HG02588 (cell line): ENCODE results near the gene LRTM2.

ENCODE experiments used
- ATAC-seq: cut with Tn5 transposase; IDR thresholded peaks from one replicate; pipeline ENCODE4 v1.9.1; 2021; ENCODE audit warnings: mild to moderate bottlenecking, moderate library complexity; ENCODE audit not compliant: unreplicated experiment

Gene LRTM2

DNA sequence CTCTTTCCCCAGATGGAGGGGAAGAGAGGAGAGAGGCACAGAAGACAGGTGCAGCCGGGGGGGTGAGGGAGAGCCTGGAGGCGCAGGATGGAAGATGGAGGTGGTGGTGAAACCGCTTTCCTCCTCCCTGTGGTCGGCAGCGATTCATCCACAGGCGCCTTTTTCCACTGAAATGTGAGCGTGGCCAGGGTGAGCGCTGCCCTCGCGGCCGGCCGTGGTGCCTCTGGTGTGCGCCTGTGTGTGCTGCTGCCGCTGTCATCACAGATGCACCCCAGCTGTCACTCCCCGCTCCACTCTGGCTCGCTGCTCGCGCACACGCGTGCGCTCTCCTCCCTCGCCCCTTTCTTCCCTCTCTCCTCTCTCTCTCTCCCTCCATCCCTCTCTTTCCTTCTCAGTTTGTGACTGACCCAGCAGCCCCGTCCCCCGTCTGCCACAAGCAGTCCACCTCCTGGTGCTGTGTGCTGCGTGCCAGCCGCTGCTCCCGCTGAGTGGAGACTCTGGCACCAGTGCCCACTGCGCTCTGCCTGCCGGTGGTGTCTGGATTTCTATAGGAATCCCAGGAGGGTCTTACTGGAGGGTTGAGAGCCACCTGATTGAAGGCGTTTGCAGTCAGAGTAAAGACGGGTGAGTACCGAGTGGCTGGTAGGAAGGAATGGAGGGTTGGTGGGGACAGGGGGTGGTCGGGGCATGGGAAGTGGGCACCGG lies at the start of gene LRTM2:
TSS of gene LRTM2 (plus strand) at position 375 of the 705 bp plus-strand sequence. CDS start 7,584 bp downstream, outside the sequence.
- ATAC-seq, result no peak

DNA sequence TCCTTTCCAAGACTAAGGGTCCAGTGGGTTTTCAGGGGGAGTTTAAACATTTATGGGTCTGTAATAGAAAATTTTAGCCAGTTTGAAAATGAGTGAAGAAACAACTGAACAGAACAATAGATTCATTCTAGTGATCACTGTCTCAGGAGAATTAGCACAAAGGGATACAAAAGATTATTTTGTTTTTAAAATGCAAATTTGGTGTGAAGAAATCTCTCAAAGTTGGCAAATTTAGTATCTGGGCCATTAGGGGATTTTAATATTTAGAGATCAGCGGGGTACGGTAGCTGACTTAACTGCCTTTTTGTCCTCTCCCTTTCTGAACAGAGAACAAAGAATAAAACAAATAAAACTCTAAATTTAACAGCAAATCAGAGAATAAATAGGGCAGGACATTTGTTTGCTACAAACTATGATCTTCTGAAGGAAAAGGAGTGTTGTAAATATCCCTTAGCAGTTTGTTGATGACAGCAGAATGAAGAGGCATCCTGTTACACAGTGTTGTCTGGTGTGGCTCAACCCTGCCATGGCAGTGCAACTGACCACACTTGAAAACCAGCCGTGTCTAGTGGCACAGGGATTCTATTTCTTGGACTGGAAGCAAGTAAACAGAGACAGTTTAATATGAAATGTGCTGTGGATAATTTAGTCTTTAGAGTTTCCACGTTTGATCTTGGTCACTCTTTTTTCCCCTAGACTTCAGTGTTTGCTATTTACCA lies 46.3 kb upstream of the LRTM2 start:
- ATAC-seq, result no peak

DNA sequence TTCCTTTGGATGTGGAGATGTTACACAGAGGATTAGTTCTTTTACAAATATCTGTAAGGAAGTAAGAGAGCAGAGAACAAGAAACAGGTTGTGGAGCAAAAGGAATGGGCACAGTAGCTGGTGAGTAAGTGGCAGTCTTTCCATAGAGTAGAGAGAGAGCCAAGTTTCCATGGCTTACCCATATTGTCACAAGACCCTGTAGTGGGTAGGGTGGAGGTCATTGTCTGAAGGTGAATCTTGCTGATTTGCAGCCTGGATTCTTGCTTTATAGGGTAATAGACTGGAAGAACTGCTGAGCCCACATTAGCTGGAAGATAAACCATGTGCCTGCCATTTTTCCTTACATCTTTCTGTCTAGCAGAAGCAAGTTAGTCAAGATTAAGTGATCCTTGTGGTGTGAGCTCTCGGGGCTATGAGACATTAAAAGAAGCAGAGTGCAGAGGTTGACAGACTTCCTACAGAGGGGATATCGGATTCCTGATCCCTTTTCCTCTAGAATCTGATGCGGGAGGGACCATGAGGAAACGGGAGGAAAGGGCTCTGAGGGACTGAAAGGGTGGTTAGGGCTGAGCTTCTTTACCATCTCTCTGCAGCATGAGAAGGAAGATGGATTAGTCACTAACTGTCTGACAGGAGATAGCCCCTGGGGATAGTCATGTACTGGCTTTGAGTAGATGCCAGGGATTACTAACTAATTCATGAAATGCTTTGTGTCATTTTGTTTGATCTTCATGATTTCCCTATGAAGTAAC lies 44.0 kb upstream of the LRTM2 start:
- no peak for ATAC-seq

DNA sequence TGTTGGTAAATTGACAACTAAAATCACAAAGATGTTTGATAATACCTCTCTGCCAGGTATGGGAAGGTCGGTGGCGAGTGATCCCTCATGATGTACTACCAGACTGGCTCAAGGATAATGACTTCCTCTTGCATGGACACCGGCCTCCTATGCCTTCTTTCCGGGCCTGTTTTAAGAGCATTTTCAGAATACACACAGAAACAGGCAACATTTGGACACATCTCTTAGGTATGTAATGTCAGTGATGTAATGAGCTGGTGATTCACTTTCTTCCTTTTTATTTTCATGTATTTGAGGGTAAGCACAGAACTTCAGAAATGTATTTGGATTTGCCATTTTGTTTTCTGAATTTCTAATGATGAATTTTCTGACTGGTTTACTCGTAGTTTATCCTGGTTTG lies 42.6 kb upstream of the LRTM2 start:
- no peak for ATAC-seq

DNA sequence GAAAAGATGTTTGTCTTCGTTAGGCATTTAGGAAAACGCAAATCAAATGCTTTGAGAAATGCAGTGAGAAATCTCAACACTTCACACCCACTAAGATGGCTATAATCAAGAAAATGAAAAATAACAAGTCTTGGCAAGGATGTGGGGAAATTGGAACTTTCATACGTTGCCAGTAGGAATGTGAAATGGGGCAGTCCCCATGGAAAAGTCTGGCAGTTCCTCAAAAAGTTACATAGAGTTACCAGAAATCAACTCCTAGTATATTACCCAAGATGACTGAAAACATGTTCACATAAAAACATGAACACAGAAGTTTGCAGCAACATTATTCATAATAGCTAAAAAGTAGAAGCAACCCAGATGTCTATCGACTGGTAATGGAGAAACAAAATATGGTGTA lies 41.5 kb upstream of the LRTM2 start:
- ATAC-seq, result no peak

DNA sequence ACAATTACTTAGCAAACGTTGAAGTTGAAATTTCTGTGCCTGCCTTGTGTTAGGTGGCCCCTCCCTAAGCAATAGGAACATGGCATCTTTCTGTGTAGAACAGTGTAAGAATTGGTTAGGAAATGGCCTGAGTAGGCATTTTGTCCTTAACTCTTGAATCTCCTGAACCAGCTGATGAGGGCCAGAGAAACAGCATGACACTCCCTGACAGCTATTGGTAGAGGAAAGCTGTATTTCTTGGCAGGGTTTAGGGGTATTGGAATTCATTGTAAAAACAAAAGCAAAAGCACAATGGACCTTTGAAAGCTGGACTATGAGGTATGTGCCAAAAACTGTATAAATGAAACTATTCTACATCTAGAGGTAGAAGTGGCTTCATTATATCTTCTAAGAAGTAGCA lies 40.6 kb upstream of the LRTM2 start:
- ATAC-seq, result no peak

DNA sequence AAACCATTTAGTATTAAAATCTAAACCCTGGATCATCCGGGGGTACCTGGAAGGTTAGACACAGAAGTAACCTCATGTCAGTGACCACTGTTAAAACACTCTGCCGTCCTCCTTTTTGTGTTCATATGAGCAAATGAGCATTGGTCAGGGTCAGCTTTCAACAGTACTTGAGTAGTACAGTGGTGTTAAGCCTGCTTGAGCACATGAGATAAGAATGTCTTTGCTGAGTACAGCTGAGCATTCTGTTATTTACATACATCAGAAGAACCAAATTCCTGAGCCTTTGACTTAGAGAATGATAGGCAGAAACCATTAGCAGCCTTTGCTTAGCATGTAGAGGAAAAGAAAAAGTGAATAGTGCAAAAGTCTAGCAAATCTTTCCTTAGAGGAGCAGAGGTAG lies 38.6 kb upstream of the LRTM2 start:
- ATAC-seq, result no peak

DNA sequence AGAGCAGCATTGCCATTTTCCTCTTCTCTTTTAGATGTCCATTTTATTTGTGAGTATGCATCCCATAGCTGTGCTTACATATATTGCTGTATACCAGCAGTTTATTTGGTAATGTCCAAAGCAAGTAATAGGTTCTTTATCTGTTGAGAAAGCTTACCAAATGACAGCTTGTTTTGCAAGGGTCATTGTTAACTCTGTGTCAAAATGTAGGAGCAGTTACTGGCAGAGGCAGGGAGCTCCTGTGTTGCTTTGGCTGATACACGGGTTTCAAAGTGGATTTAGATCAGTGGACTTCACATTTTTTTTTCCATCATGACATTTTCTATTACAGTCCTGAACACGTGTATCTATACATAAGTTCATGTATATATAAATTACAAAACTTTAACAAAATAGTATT lies 38.1 kb upstream of the LRTM2 start:
- no peak for ATAC-seq

DNA sequence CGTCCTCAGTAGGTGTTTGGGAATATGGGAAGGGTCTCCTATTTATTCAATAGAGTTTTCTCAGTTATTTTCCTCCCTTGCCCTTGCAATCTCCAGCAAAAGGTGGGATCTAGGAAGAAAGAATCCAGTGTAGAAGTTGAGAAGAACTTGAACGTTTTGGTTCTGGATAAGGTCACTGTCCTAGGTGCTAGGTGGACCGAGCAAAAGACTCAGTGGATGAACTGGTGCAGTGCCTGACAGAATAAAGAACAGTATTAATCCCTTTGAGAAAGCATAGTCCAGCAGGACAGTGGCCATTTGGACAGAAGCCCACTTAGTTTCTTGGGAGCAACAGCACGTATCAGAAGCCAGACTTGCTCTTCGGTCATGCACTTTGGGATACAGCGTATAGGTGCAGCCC lies 32.7 kb upstream of the LRTM2 start:
- ATAC-seq, result no peak

DNA sequence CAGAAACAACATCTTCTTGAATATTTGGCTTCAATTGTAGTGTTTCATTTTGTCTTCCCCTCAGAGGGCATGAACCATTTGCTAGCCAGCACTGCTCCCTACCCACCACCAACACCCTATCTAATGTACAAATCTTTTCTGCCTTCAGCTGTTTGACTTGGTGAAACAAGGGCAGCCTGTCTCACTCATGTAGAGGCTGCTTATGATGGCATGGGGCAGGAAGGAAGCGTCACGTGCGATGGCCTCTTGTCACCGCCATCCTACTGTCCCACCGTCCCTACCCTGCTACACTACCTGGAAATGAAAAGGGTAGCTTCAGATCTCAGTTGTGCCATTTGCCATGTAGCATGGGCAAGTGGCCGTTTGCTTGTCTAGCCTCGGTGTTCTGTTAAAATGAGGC lies 29.9 kb upstream of the LRTM2 start:
- no peak for ATAC-seq

DNA sequence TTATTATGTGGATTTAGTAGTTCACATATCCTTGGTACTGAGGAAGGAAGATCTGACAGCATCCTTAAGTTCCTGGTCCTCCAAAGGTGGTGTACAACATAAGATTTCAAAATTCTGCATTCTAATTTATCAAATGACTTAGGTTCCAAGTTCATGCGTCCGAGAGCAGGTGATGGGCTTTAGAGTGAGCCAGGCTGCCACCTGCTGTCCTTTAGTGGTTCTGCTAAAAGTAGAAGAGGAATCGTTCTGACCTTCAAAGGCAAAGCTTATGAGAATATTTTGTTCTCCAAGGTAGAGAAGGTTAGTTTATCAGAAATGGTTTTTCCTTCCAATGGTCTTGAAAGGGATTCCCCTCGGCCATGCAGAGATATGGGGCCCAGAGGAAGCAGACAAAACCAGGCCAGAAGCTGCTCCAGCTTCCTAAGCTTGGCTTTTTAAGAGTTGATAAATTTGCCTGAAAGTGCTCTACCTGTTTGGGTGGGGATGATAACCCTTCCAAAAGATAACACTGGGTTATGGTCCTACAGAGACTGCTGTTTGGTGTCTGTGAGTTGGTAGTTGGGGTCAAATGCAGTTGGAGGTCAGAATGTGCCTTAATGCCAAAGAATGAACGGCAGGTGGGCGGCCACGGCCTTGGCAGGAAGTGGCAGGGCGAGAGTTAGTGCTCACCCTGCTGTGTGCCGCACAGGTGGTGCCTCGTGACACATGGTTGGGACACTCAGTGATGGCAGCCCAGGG lies 29.1 kb upstream of the LRTM2 start:
- ATAC-seq, result no peak

DNA sequence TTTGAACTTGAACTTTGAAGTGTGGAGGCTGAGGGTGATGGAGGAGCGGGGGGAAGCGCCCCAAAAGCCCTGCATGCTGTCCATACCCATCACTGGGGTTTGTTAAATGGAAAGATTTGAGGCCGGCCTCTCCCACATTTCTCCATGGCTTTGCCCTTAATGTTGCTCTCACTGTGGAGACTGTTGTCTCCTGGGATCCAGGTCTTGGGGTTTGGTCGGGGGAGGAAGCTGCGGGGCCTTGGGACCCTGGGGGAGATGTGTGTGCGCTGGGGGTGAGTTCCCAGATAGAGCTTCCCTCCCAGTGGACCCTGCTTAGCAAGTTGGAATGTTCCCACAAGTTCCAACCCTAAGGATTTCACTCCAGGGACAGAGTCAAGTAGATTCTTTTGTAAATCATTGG lies 28.0 kb upstream of the LRTM2 start:
- no peak for ATAC-seq

DNA sequence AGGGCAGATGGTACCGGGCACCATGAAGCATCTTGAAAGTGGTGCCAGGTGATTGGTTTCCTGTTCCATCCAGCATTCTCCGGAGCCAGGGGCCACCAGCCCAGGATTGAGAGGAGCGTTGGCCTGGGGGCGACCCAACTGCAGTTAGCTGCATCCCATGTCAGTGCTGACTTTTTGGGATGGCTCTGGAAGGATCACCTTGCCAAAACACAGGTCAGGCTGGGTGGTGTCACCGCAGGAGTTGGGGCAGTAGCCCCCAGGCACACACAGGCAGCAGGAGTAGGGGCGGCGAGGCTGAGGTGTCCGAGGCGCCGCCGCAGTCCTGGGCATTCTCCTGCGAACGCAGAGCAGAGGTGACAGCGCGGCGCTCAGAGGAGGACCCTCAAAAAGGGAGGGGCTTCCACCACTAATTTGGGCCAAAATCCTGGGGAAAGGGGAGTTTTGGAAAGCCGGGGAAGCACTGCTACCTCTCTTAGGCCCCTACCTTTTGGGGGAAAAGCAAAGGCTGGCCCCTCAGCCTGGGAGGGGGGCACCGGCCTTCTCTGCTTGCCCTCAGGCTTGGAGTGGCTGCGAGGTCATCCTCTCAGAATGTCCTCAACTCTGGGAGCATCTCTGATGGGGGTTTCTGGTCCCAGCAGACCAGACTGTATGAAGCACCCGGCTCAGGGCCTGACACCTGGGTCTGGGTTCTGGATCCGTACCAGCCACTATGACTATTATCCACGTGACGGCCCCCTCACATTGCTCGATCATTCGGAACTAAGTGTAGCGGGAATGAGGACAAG lies 26.7 kb upstream of the LRTM2 start:
- ATAC-seq, result no peak

DNA sequence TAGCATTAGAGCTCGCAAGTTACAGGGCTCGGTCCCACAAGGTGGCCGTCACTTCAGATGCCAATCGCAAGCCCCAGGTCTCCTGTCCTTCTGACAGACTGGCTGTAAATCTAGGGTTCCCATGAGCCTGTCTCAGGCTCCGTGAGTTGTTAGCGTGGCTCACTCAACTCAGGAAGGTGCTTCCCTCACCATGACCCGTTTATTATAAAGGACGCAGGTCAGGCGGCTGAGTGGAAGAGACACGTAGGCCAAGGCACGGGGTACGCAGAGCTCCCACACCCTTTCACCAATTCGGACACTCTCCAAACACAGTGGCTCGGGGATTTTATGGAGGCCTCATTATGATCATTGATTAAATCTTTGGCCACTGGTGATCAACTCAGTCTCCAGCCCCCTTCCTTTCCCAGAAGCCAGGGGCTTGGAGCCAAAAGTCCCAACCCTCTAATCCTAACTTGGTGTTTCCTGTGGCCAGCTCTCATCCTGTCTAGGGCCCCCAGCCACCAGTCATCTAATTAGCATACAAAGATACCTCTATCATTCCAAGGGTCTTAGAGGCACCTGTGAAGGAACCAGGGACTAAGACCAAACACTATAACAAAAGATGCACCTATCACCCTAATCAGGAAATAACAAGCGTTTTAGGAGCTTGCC lies 25.8 kb upstream of the LRTM2 start:
- no peak for ATAC-seq

DNA sequence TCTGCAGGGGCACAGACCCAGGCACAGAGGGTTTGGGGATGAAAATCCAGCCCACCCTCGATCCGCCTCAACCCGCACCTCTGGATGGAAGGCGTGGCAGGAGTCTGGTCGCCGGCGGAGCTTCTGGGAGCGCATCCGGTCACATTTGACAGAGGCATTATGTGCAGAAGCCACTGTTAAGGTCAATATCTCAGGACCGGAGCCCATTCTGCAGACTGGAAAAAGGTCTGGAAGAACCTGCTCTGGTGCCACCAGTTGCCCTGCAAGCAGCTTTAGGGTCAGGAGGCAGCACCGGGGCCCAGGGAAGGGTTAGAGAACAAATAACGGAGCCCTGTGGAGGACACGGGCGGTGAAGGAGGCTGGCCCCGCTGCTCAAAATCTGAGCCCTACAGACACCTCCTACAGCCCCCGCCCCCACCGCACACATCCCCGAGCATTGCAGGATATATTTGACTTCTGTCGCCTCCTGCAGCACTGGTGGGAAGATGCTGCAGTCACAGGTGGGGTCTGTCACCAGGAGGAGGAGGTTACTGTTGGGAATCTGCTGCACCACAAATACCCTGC lies 25.1 kb upstream of the LRTM2 start:
- no peak for ATAC-seq

DNA sequence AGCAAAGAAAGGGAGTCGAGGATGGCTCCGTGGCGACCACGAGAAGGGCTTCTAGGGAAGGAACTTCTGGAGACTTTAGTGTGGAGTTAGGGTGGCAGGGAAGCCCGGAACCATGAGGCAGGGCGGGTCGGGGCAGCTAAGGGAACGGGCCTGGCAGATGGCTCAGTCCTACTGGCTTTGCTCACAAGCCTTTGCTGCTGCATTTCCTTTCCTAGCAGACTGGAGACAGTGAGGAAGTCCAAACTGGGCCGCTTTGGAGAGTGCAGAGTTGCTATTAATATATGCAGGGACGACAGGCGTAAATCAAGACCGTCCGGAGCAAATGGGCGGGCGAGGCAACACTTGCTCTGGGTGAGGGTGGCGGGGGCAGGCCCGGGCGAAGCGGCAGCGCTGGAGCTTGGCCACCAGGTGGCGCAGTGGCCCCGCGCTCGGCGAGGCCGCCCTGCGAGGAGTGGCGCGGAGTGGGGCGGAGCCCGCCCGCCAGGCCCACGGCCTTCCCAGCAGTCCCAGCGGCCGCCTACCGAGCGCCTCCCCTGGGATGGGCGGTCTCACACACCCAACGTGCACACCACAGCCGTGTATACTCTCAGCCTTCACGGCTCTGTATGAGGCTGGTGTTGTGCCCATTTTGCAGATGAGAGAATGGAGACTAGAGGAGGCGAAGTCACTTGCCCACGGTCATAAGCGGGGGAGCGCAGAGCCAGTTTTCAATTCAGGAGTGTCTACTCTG lies 24.4 kb upstream of the LRTM2 start:
- ATAC-seq, result peak; percentile 92

DNA sequence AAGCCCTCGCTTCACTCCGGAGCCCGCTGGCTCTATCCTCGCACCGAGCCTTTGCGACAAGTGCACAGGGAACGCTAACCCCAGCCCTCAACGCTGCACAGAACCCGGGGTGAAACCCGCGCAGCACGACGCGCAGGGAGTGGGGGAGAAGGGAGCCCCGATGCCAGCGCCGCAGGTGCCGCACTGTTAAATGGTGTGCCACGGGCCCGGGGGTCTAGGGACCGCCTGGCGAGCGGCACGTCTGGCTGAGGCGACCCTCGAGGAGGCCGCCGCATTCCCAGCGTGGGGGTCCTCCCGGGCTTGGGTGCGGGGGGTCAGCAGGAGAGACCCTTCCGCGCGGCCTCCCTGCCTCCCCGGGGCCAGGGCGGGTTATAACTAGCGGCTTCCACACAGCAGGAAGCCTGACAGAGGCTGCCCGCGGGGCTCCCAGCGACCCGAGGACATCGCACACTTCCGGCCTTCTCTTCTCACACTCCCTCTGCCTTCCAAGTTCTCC lies 23.8 kb upstream of the LRTM2 start:
- peak; percentile 17 for ATAC-seq

DNA sequence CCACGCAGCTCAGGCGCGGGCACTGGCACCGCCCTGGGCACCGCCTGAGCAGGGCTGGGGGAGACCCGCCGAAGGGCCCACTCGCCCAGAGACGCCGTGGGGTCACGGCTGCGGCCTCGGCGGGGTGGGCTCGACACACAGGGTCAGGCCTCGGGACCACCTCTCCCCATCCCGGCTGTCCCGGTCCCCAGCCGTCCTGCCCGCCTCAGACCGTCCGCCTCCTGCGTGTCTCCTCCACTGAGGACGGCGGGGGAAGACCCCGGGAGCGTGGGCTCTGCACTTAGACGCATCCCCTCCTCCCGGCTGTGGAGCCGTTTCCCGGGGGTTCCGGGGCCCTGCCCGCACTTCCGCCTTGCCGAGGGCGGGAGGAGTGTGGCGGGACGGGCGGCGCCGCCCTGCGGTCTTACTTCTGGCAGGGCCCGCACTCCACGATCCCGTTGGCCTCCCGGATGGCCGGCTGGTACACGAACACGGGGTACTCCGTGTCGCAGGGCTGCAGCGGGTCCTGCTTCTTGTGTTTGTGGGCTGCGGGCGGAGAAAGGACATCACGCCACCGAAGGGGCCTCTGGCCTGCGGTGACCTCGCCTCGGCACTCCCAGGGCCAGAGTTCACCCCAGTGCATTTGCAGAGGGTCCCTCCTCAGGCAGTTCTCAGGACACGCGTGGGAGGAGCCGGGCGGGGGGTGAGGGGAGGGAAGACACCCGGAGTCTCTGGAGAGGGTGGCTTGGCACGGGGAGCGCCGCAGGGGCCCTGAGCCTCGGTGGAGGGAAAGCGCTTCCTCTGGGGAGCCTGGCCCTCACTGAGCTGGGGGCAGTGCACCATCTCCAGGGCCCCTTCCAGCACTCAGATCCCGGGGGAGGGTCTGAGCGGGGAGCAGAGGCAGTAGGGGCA lies 23.1 kb upstream of the LRTM2 start:
- ATAC-seq, result no peak
